T-cell (primary cell): Measurements from ENCODE around the gene ZCWPW2. TPM values are rescaled to one million over a fixed set of nuclear protein-coding genes. Genes with fewer than 3 reads are reported as not detected.

ENCODE experiments used
- ATAC-seq, 4 experiments: fragments of 200-7000 bp in 3 of 4; fragments of 150-1000 bp in 1 of 4; cut with Tn5 transposase; replicated peaks in 1 of 4; 1 replicate in 3 of 4; 2 replicates in 1 of 4; pipeline ENCODE4 v1.10.0; 2021; ENCODE audit warnings: moderate library complexity in 3 of 4, mild to moderate bottlenecking in 2 of 4, moderate number of reproducible peaks in 1 of 4
- CTCF ChIA-PET, 2 donors: fragments of 300-600 bp; sonication (Branson Sonifier 250); formaldehyde crosslinking; loops; one replicate each; lab custom pipeline; 2022; ENCODE audit warnings: antibody characterized with exemption in 2 of 2; lab: Charles Lee
- POLR2A ChIA-PET, 2 donors: fragments of 300-600 bp; sonication (Branson Sonifier 250); formaldehyde crosslinking; loops; one replicate each; lab custom pipeline; 2022; ENCODE audit warnings: antibody characterized with exemption in 2 of 2; lab: Charles Lee
- DNase-seq, 35 experiments: peaks; one replicate each; pipeline versions ENCODE4 v3.0.0 to v3.0.0-alpha.2; 2013 to 2023
- H3K27ac ChIP-seq: one replicate; pipeline ENCODE4 v1.5.1; 2013; ENCODE audit warnings: low read length
- H3K27me3 ChIP-seq, 2 experiments: replicated peaks in 1 of 2; 1 replicate in 1 of 2; 2 replicates in 1 of 2; pipeline versions ENCODE4 v1.6.1 to v1.7.0; 2013; ENCODE audit warnings: low read length in 1 of 2, mixed read lengths in 1 of 2; ENCODE audit not compliant: control insufficient read depth in 2 of 2, insufficient read depth in 2 of 2; ENCODE audit errors: extremely low read depth in 1 of 2
- H3K36me3 ChIP-seq, 2 donors: 1 replicate in 1 of 2; 2 replicates in 1 of 2; pipeline versions ENCODE4 v1.6.1 to v1.7.0; 2013; ENCODE audit warnings: low read length in 1 of 2; ENCODE audit not compliant: control insufficient read depth in 2 of 2, insufficient read depth in 1 of 2; ENCODE audit errors: extremely low read depth in 1 of 2
- H3K4me1 ChIP-seq, 2 experiments: 1 replicate in 1 of 2; 2 replicates in 1 of 2; pipeline versions ENCODE4 v1.6.1 to v1.7.0; 2013; ENCODE audit warnings: low read length in 2 of 2, mixed read lengths in 1 of 2; ENCODE audit not compliant: insufficient read depth in 2 of 2, control insufficient read depth in 1 of 2; ENCODE audit errors: extremely low read depth in 1 of 2
- H3K4me3 ChIP-seq, 2 donors: 1 replicate in 1 of 2; 2 replicates in 1 of 2; pipeline versions ENCODE4 v1.5.1 to v1.7.0; 2013; ENCODE audit warnings: mild to moderate bottlenecking in 2 of 2, low read length in 1 of 2, moderate library complexity in 1 of 2; ENCODE audit not compliant: control insufficient read depth in 1 of 2; ENCODE audit errors: extremely low read depth in 1 of 2
- H3K9me3 ChIP-seq: 2 replicates; pipeline ENCODE4 v1.7.0; 2013
- H3K27ac Mint-ChIP-seq, 2 donors: one replicate each; pipeline ENCODE4 v1.8.0; 2020 to 2021; ENCODE audit warnings: mild to moderate bottlenecking in 2 of 2, mixed read lengths in 2 of 2
- H3K27me3 Mint-ChIP-seq, 2 donors: one replicate each; pipeline ENCODE4 v1.8.0; 2021 to 2022; ENCODE audit warnings: mixed read lengths in 2 of 2
- H3K36me3 Mint-ChIP-seq: one replicate; pipeline ENCODE4 v1.8.0; 2021; ENCODE audit warnings: mixed read lengths
- H3K4me1 Mint-ChIP-seq, 3 donors: one replicate each; pipeline ENCODE4 v1.8.0; 2020 to 2022; ENCODE audit warnings: mixed read lengths in 3 of 3, mild to moderate bottlenecking in 1 of 3
- H3K4me3 Mint-ChIP-seq, 3 donors: one replicate each; pipeline ENCODE4 v1.8.0; 2020 to 2022; ENCODE audit warnings: mild to moderate bottlenecking in 3 of 3, mixed read lengths in 3 of 3, moderate library complexity in 3 of 3
- H3K9me3 Mint-ChIP-seq, 3 donors: one replicate each; pipeline ENCODE4 v1.8.0; 2020 to 2022; ENCODE audit warnings: mixed read lengths in 3 of 3
- WGBS: methylation state at CpG from one replicate; pipeline ENCODE4 v1.1.5; 2013; ENCODE audit warnings: missing lambda C conversion rate; ENCODE audit not compliant: insufficient coverage; 5-methylcytosine and 5-hydroxymethylcytosine counted together
- total RNA-seq, 35 experiments: library from RNA in 6 of 35; stranded (reverse) in 6 of 35; fragments of 120-200 nt in 1 of 35; gene quantifications; one replicate each; pipeline versions ENCODE4 v1.2.1 to v1.2.4 and lab custom pipeline; 2013 to 2026

ZCWPW2 gene
- total RNA-seq, 5 donors from 2014 or later (not counting 1 experiment from before 2014, with no cell fraction given): 0.23 to 0.79 (median 0.50) TPM; not detected in 1

GRCh38 chr3:28388978-28389377 is 40.5 kb downstream of the ZCWPW2 start:
- Histone ChIP-seq H3K9me3 (no peaks in the 10 kb centered on the region), H3K27me3 (no peaks in the 10 kb centered on the region), H3K36me3 (no peaks in the 10 kb centered on the region), H3K4me1 (no peaks in the 10 kb centered on the region), H3K27ac (no peak overlapping the region), H3K4me3 (no peak overlapping the region)
- no peak for ATAC-seq
- WGBS: no CpG with 5 or more reads among the region's 1 CpG
- H3K9me3 Mint-ChIP-seq: peaks cover 16 to 44% (median 16%) of the 10 kb centered on the region in 3 donors
- H3K36me3 Mint-ChIP-seq: peaks cover 16% of the 10 kb centered on the region
- no peak overlapping the region for H3K27ac Mint-ChIP-seq
- no peak for DNase-seq
- POLR2A ChIA-PET: interaction anchor here in 1 of 2 donors (0.7 kb wide), 1 partner anchor 607 kb away, joined by 4 read pairs; no protein-coding TSS in a partner anchor
- no peak overlapping the region for H3K4me3 Mint-ChIP-seq
- CTCF ChIA-PET: interaction anchor here in 1 of 2 donors (0.9 kb wide), 1 partner anchor 677 kb away, joined by 3 read pairs; no protein-coding TSS in a partner anchor
- no peaks in the 10 kb centered on the region for H3K27me3 Mint-ChIP-seq
- no peaks in the 10 kb centered on the region for H3K4me1 Mint-ChIP-seq

GRCh38 chr3:28399206-28399605 is 50.7 kb downstream of the ZCWPW2 start:
- Histone ChIP-seq H3K4me3 (no peak overlapping the region), H3K4me1 (no peaks in the 10 kb centered on the region), H3K36me3 (no peaks in the 10 kb centered on the region), H3K27ac (no peak overlapping the region), H3K9me3 (peaks cover 6% of the 10 kb centered on the region), H3K27me3 (no peaks in the 10 kb centered on the region)
- POLR2A ChIA-PET: no interaction called here
- ATAC-seq (no peak), DNase-seq (no peak)
- Mint-ChIP-seq H3K27ac (no peak overlapping the region), H3K4me3 (no peak overlapping the region), H3K9me3 (peaks cover 37 to 63% (median 59%) of the 10 kb centered on the region in 3 donors), H3K4me1 (no peaks in the 10 kb centered on the region), H3K36me3 (no peaks in the 10 kb centered on the region), H3K27me3 (no peaks in the 10 kb centered on the region)
- WGBS: 94% methylated on average over 3 of the region's 3 CpGs
- CTCF ChIA-PET: interaction anchor here in 1 of 2 donors (0.6 kb wide), 2 partner anchors 94 to 826 kb away, joined by 3 to 8 read pairs; no protein-coding TSS in a partner anchor

DNA sequence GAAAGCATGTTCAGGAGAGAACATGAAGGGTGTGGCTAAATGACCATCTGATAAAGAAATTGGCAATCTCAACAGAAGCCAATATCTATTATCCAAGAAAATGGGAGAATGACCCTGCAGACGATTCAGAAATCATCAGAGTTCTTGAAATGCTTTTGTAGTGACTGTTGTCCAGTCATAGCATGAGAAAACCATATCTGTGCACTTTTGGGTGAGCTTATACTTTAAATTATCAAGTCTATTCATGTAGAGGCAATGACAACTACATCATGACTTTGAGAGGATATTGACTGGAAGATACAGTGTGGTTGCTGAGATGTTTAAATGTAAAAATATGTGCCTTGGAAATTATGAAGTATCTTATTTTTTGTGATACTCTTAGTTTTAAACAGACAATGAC is 57.7 kb downstream of the ZCWPW2 start:
- H3K9me3 ChIP-seq: no peaks in the 10 kb centered on the region
- H3K27me3 ChIP-seq: no peaks in the 10 kb centered on the region
- no CpG with 5 or more reads among the region's 1 CpG for WGBS
- ATAC-seq (no peak), DNase-seq (no peak)
- ChIA-PET CTCF (no interaction called here), POLR2A (no interaction called here)
- Mint-ChIP-seq H3K27me3 (peaks cover 0 to 3% of the 10 kb centered on the region in 2 donors), H3K4me1 (no peaks in the 10 kb centered on the region), H3K27ac (no peak overlapping the region), H3K36me3 (no peaks in the 10 kb centered on the region), H3K4me3 (no peak overlapping the region), H3K9me3 (peaks cover 29 to 57% (median 47%) of the 10 kb centered on the region in 3 donors)
- no peaks in the 10 kb centered on the region for H3K36me3 ChIP-seq
- H3K4me3 ChIP-seq: no peak overlapping the region
- no peaks in the 10 kb centered on the region for H3K4me1 ChIP-seq
- no peak overlapping the region for H3K27ac ChIP-seq

DNA sequence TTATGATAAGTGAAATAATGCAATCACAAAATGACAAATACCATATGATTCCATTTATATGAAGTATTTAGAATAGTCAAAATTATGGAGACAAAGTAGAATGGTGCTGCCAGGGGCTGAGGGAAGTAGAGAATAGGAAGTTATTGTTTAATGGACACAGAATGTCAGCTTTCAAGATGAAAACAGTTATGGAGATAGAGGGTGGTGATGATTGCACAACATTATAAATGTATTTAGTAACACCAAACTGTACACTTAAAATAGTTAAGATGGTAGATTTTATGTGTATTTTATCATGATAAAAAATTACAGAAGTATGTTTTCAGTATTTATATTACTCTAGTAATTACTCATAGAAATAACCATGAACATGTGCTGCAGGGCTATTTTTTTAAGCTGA is 100.9 kb downstream of the ZCWPW2 start:
- H3K4me1 Mint-ChIP-seq: no peaks in the 10 kb centered on the region
- ChIA-PET POLR2A (no interaction called here), CTCF (no interaction called here)
- no peak overlapping the region for H3K27ac Mint-ChIP-seq
- Histone ChIP-seq H3K4me3 (no peak overlapping the region), H3K36me3 (no peaks in the 10 kb centered on the region), H3K4me1 (no peaks in the 10 kb centered on the region), H3K27me3 (no peaks in the 10 kb centered on the region), H3K27ac (no peak overlapping the region), H3K9me3 (no peaks in the 10 kb centered on the region)
- no peak overlapping the region for H3K4me3 Mint-ChIP-seq
- H3K27me3 Mint-ChIP-seq: no peaks in the 10 kb centered on the region
- peaks cover 3% of the 10 kb centered on the region for H3K36me3 Mint-ChIP-seq
- H3K9me3 Mint-ChIP-seq: peaks cover 17 to 33% (median 23%) of the 10 kb centered on the region in 3 donors
- no peak for DNase-seq
- ATAC-seq: no peak

- ATAC-seq: no peak
- no peaks in the 10 kb centered on the region for H3K27me3 ChIP-seq
- peaks cover 3 to 8% (median 8%) of the 10 kb centered on the region in 3 donors for H3K9me3 Mint-ChIP-seq
- H3K27ac ChIP-seq: no peak overlapping the region
- no CpG with 5 or more reads among the region's 1 CpG for WGBS
- no peak overlapping the region for H3K4me3 Mint-ChIP-seq
- POLR2A ChIA-PET: no interaction called here
- peaks cover 0 to 2% of the 10 kb centered on the region in 2 donors for H3K27me3 Mint-ChIP-seq
- no peak overlapping the region for H3K27ac Mint-ChIP-seq
- H3K36me3 ChIP-seq: no peaks in the 10 kb centered on the region
- no peaks in the 10 kb centered on the region for H3K4me1 Mint-ChIP-seq
- no peak for DNase-seq
- no peak overlapping the region for H3K4me3 ChIP-seq
- peaks cover 3% of the 10 kb centered on the region for H3K36me3 Mint-ChIP-seq
- no peaks in the 10 kb centered on the region for H3K4me1 ChIP-seq
- CTCF ChIA-PET: no interaction called here
- H3K9me3 ChIP-seq: no peaks in the 10 kb centered on the region
Measured at GRCh38 chr3:28462866-28463265, 114.3 kb downstream of the ZCWPW2 start.

- no peak overlapping the region for H3K27ac Mint-ChIP-seq
- ChIA-PET POLR2A (no interaction called here), CTCF (no interaction called here)
- Histone ChIP-seq H3K9me3 (no peaks in the 10 kb centered on the region), H3K4me3 (no peak overlapping the region), H3K27ac (no peak overlapping the region), H3K4me1 (no peaks in the 10 kb centered on the region), H3K27me3 (no peaks in the 10 kb centered on the region), H3K36me3 (no peaks in the 10 kb centered on the region)
- H3K4me3 Mint-ChIP-seq: no peak overlapping the region
- DNase-seq: no peak
- no peak for ATAC-seq
- H3K4me1 Mint-ChIP-seq: no peaks in the 10 kb centered on the region
- H3K36me3 Mint-ChIP-seq: peaks cover 3% of the 10 kb centered on the region
- H3K9me3 Mint-ChIP-seq: peaks cover 10 to 14% (median 12%) of the 10 kb centered on the region in 3 donors
- H3K27me3 Mint-ChIP-seq: peaks cover 0 to 2% of the 10 kb centered on the region in 2 donors
- 86% methylated on average over 1 of the region's 1 CpG for WGBS
Measured at GRCh38 chr3:28467414-28467813, 118.9 kb downstream of the ZCWPW2 start.

- Histone ChIP-seq H3K27ac (no peak overlapping the region), H3K27me3 (no peaks in the 10 kb centered on the region), H3K36me3 (no peaks in the 10 kb centered on the region), H3K4me1 (no peaks in the 10 kb centered on the region), H3K4me3 (no peak overlapping the region), H3K9me3 (no peaks in the 10 kb centered on the region)
- Mint-ChIP-seq H3K4me3 (no peak overlapping the region), H3K9me3 (peaks cover 9 to 12% (median 10%) of the 10 kb centered on the region in 3 donors), H3K4me1 (no peaks in the 10 kb centered on the region), H3K27me3 (no peaks in the 10 kb centered on the region), H3K27ac (no peak overlapping the region), H3K36me3 (no peaks in the 10 kb centered on the region)
- ATAC-seq (no peak), DNase-seq (peak in 1 of 35 experiments; percentile 7)
- POLR2A ChIA-PET: no interaction called here
- CTCF ChIA-PET: no interaction called here
Measured at GRCh38 chr3:28476194-28476593, 127.7 kb downstream of the ZCWPW2 start.
